GM19025 (cell line): ENCODE data around the gene CD28.
"Not testable (repeated sequence)": the region's sequence is repeated elsewhere in the genome, so short reads cannot be mapped to it uniquely, and the experiment has no call there.

ENCODE experiments used
- ATAC-seq: cut with Tn5 transposase; IDR thresholded peaks from one replicate; pipeline ENCODE4 v1.9.1; 2021; ENCODE audit warnings: mild to moderate bottlenecking, low read depth, moderate library complexity; ENCODE audit not compliant: unreplicated experiment

Gene CD28

GRCh38 chr2:203781151-203781550 is 74.7 kb downstream of the CD28 start:
- ATAC-seq: no peak

DNA sequence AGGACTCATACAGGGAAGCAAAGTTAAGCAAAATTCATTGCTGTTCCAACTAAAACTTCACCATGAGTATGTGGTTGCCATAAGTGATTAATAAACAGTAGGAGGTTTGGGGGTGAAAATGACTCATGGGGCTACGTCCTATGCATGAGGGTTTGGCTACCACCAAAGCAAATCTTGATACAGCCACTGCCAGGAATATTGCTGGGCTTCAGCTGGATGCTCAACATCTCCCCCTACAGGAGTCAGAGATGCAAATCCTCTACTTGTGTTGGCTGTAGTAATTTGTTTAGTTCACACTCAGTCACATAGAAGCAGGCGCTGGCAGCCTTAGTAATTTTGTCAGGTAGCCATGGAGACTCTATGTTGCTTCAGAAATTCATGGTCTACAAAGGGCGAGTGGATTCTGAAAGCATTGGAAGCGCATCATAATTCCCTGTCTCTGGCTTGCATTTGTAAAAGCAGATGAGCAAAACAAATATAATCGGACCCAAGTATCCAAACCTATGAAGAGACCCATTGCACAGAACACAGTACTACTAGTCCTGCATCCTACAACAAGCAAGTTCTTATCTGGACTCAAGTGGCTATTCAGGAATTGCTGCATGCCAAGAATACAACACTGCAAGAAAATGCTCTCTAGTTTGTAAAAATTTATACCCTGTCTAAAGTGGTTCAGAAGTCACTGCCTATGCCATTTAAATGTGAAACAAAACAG is 76.0 kb downstream of the CD28 start:
- no peak for ATAC-seq

GRCh38 chr2:203783496-203784203 is 77.2 kb downstream of the CD28 start:
- no peak for ATAC-seq

DNA sequence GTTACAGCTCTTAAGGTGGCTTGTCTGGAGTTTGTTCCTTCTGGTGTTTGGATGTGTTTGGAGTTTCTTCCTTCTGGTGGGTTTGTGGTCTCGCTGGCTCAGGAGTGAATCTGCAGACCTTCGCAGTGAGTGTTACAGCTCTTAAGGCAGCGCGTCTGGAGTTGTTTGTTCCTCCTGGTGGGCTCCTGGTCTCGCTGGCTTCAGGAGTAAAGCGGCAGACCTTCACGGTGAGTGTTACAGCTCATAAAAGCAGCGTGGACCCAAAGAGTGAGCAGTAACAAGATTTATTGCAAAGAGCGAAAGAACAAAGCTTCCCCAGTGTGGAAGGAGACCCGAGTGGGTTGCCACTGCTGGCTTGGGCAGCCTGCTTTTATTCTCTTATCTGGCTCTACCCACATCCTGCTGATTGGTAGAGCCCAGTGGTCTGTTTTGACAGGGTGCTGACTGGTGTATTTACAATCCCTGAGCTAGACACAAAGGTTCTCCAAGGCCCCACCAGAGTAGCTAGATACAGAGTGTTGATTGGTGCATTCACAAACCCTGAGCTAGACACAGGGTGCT is 78.4 kb downstream of the CD28 start:
- not testable (repeated sequence) for ATAC-seq

- ATAC-seq: not testable (repeated sequence)
These were observed 79.1 kb downstream of the CD28 start for GRCh38 chr2:203785391-203786110.

DNA sequence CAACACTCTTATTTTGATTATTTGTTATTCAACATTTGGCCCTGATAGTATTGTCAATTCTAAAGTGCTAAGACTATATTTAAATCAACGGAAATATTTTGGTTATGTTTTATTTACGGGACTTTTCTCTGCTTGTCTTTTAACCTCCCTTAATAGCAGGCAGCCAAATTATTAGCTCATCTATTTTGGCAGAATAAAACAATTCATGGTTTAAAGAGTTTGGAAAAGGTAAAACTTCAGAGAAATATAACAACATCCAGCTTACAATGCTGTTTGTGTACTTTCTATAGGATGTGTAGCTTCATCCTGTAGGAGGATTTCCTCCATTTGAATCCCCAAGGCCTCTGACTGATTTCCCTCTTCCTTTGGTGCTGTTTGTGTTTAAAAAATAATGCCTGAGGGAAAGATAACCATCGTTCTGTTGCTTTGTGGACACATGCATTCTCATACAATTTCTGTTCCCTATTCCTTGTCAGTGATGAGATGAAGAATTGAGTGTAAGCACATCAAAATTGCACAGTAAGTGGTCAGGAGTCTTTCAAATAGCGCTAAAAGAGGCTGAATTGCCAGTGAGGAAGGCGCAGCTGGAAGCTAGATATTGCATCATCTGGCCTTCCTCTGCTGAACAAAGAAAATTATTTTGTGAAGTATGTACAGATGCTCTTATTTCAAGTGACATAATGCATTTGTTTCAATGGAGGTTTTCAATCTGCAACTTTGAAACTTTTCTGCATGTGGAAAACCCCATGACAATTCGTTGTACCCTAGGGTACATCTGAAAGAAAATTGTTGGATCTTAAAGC is 80.3 kb downstream of the CD28 start:
- ATAC-seq: no peak

- no peak for ATAC-seq
These were observed 81.5 kb downstream of the CD28 start for GRCh38 chr2:203787979-203788378.
